Erythroblast (primary cell): ENCODE data around the gene PAH.

Experiments
- GATA1 ChIP-seq: IDR thresholded peaks from 2 replicates; pipeline ENCODE4 v1.6.1; 2011; ENCODE audit warnings: low read depth, mild to moderate bottlenecking, control low read depth, low read length, moderate library complexity
- POLR2A ChIP-seq: IDR thresholded peaks from 2 replicates; pipeline ENCODE4 v1.6.1; 2011; ENCODE audit warnings: mild to moderate bottlenecking, low read length

DNA sequence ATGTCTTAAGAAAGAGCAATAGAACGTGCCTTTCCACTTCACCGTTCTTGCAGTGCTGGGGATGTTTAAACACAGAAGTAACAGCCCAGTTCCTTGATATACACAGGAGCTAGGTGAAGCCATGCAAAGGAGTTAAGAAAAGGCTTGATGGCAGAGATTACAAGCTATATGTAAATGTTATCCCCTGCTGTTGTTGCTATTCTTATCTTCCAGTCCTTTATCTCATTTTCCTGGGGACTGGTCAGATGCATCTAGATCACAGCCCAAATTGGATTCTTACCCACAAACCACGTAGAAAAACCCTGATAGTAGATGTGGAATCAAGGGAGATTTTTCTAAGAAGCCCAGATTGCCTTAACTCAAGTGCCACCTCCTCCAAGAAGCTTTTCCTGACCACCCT lies 45.9 kb upstream of the PAH start:
- TF ChIP-seq POLR2A, result no peak
- TF ChIP-seq GATA1, result no peak
